HG03139 (cell line): Measurements from ENCODE around the gene MTIF2.
A peak's percentile ranks its signal among the peaks of the same experiment; 100 is the strongest.
"Not testable (repeated sequence)": the region's sequence is repeated elsewhere in the genome, so short reads cannot be mapped to it uniquely, and the experiment has no call there.

ENCODE experiments used
- ATAC-seq: cut with Tn5 transposase; IDR thresholded peaks from one replicate; pipeline ENCODE4 v1.9.1; 2021; ENCODE audit not compliant: unreplicated experiment

Gene MTIF2

DNA sequence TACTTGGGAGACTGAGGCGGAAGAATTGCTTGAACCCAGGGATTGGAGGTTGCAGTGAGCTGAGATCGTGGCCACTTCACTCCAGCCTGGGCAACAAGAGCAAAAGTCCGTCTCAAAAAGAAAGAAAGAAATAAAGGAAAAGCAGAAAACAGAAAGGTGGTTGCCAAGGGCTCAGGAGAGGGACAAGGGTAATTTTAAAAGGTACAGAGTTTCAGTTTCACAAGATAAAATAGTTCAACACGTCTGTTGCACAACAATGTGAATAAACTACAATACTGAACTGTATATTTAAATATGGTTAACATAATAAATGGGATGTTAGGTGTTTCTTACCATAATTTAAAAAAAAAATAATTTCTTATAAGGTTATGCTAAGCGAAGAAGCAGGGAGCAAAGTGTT lies 23.6 kb downstream of the MTIF2 start:
- no peak for ATAC-seq

DNA sequence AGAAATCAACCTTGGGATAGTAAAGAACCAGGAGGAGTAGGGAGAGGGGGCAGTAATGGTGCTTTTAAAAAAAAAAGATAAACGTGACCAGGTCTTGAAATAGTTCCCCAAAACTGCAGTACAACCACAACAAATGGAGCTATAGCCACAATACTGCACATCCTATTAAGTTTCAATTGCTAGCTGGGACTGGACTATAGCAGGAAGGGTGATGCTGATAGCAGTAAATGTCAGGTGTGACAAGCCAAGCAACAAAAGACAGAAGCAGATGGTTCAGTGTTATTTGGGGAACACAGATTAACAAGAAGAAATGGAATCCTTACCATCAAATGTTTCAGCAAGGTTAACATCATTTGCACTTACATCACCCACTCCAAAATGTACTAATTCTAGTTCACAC lies 26.4 kb downstream of the MTIF2 start:
- ATAC-seq = no peak

DNA sequence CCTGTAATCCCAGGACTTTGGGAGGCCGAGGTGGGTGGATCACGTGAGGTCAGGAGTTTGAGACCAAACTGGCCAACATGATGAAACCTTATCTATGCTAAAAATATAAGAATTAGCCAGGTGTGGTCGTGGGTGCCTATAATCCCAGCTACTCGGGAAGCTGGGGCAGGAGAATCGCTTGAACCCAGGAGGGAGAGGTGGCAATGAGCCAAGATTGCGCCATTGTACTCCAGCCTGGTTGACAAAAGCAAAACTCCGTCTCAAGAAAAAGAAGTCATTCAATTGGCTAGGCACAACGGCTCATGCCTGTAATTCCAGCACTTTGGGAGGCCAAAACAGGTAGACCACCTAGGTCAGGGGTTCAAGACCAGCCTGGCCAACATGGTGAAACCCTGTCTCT lies 27.4 kb downstream of the MTIF2 start:
- ATAC-seq = not testable (repeated sequence)

DNA sequence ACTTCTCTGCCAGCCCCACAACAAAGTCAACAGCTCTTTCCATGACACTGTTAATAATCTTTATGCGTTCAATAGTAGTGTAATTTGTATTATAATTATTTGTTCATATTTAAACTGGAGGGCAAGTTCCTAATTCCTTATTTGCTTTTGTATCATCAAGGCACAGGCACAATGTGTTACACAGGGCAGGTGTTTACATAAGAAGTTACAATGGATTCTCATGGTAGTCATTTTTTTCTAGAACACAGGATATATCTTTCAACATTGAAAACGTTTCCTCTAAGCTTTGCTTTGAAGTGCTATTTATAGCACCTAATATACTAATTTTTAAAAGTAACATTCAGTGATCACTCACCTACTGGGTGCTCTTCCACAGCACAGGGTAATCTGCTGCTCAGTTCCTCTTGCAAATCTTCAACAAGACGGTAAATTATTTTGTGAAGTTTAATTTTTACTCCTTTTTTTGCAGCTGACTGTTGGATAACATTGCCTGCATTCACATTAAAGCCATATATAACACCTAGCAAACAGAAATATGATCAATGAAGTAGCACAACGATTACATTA lies 29.3 kb downstream of the MTIF2 start:
- no peak for ATAC-seq

DNA sequence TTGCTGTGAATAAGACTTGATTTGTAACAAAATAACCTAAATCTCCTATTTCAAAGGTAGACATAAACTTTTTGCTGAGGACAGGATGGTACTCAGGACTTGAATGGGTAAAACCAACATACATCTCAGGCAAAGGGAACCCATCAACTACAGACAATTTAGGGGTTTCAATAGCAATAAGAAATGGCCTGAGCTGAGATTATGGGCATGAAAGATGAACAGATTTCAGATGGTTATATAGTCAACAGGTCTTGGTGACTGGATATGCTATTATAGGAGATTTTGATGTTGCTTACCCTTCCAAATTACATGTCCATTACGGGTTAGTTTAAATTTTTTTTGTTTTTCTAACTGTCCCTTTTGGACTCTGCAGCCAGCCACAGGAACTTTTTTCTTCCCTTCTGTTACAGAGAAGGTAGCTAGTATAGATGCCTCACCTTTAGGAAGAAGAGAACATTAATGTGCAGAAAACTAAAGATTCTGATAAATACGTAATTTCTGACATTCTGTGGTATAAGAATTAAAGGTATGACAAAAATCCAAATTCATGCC lies 32.0 kb downstream of the MTIF2 start:
- ATAC-seq = no peak

DNA sequence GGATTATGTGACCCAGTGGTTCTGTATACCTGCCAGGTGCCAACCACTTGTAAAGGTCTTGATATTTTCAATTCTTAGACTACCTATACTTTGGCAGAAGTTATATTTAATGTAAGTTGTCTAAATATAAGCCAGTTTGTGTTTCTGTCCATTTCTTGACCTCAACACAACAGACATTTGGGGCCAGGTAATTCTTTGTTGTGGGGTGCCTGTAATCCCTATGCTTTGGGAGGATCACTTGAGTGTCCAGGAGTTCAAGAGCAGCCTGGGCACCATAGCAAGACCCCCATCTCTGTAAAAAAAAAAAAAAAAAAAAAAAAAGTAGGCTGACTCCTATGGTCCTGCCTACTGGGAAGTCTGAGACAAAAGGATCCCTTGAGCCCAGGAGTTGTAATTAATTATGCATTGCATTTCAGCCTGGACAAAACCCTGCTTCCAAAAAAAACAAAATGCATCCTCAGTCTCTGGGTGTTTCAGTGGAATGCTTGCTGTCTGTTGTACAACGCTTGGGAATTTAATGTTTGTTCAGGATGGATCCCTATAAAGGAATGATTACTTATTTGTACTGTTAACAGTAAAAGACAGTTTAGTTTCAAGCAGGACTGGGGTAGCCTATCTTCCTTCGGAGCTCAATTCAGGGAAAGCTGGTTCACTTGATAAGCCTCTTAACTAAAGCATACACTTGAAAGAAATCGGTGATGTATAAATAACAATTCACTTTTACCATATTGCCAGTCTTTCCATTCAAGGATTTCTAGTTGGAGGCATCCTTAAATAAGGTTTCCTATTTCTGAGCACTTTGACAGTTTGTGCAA lies 33.1 kb downstream of the MTIF2 start:
- ATAC-seq = no peak

DNA sequence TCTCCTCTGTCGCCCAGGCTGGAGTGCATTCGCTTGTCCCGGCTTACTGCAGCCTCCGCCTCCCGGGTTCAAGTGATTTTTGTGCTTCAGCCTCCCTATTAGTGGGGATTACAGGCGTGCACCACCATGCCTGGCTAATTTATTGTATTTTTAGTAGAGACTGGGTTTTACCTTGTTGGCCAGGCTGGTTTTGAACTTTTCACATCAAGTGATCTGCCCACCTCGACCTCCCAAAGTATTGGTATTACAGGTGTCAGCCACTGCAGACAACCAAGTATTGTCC lies 35.4 kb downstream of the MTIF2 start:
- no peak for ATAC-seq

DNA sequence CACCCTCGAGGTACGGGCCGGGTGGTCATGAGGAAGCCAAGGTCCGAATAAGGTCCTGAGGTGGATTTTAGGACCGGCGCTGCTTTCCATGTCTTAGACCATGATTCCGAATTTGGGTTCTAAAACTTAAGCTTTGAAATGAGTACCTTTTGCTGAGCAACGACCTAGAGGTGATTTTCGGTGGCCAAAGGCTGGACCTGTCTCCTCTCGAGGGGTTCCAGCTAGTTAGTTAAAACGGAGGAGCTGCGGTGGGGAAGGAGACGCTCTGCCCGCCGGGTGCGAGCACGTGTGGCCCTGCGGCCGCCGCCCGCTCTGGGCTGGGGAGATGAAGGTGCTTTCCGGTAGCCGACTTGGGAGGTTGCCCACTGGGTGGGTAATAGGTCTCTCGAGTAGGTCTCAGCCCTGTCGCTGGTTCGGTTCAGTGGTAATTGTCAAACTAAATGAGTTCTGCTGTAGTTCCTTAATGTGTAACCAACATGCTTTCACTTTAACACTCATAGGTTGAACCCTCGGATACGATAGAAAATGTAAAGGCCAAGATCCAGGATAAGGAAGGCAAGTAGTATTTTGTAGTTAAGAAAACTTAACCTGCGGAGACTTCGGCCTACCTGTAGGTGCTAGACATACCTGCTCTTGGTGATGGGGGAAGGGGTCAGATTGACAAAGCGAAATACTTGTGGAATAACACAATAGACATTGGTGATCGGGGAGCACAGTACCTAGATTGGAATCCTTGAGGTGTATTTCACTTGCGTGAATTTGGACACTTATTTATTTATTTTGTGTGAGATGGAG lies 36.0 kb downstream of the MTIF2 start:
- peak; percentile 2 for ATAC-seq

DNA sequence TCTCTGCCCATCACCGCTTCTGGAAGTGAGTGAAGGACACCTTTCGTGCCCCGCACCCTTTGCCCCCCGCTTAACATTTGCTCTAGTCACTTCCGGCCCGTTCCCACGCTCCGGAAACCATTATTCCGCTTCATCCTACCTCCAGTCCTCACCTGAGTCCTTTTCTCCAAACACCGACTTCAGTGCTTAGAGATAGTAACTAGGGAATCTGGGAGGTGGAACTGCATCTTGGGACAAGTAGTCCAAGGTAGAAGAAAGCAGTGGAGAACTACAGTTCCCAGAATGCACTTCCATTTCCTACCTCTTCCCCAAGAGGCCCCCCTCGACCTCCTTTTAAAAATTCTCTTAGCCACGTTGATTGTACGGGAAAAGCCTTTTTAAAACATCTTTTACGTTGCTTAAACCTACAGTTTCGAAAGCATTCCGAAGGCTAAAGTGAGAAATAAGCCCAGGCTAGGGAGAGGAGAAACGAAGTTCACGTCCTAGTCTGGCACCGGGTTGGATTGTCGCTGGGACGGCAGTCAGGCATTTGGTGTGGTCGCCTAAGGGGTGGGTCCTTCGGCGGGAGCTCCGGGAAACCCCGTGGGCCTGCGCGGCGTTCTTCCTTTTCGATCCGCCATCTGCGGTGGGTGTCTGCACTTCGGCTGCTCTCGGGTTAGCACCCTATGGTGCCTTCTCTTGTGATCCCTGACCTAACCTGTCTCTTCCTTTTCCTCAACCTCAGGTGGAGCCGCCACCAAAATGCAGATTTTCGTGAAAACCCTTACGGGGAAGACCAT lies 36.8 kb downstream of the MTIF2 start, which contains the start of the genes CLHC1 and RPS27A:
CLHC1 (minus strand) TSS at position 210 of the 779 bp plus-strand sequence. CDS start 9,882 bp downstream, outside the sequence.
RPS27A (plus strand) TSS at position 605 of the 779 bp plus-strand sequence; CDS start at position 742, 137 bp downstream.
- peak; percentile 85 for ATAC-seq

DNA sequence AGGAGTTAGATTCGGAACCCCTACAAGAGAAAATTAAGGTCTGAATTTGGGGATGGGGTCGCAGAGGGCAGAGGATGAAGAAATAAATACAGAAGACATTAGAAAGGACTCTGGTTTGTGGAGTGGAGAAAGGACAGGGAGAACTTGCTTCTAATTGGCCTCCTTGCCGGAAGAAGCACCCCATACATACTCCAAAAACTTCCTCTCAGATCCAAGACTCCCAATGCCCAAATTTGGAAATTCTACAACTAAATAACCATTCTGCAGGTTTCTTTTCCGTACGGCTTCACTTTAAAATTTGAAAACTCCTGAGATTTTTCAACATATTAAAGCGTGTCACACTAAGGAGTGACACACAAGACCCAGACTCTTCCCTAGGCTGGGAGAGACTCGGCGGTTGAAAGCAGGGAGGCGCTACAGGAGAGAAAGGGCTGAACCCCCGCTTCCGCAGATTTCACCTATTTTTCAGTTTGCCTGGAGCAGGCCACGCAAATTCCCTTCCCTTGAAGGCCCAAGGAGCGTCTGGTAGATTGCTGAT lies 37.4 kb downstream of the MTIF2 start:
- ATAC-seq = no peak

DNA sequence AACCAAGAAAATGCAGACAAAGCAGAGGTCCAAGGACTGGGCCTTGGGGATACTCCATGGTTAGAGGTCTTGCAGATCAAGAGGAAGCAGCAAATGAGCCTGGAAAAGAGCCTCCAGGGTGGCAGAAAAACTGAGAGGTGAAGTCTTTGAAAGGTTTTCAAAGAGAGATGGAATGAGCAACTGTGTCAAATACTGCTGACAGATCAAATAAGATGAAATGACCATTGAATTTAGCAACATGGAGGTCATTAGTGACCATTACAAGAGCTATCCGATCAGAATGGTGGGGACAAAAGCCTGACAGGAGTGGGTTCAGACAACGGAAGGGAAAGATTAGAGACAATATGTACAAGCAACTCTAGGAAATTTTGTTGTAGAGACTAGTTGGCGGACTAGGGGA lies 38.5 kb downstream of the MTIF2 start:
- no peak for ATAC-seq

DNA sequence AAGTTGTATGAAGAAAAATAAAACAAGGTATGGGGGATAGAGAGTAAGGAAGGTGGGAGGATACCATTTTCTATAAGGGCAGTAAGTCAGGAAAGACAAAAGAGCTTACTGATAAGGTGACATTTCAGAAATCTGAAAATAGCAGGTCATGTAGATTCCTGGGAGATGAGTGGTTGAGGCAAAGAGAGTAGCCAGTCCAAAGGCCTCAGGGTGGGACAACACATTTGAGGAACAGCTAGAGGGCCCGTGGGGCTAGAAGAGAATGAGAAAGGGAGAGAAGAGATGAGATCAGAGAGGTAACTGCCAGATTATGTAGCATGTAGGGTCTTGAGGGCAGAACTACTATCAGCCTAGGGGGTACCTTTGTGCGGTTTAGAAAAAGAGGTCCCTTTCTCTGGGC lies 39.8 kb downstream of the MTIF2 start:
- no peak for ATAC-seq

DNA sequence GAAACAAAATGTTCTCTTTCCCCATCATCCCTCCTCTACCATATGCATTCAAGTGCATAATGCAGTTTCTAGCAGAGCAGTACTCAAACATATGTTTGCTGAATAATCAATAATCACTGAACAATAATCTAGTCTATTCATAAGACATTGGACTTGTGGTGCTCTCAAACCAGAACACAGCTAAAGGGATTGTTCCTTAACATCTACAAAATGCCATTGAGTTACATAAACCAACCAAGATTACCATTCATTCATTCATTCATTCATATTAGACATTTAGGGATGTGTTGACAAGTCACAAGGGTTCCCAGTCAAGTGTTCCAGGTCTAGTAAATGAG lies 40.8 kb downstream of the MTIF2 start:
- ATAC-seq = no peak

DNA sequence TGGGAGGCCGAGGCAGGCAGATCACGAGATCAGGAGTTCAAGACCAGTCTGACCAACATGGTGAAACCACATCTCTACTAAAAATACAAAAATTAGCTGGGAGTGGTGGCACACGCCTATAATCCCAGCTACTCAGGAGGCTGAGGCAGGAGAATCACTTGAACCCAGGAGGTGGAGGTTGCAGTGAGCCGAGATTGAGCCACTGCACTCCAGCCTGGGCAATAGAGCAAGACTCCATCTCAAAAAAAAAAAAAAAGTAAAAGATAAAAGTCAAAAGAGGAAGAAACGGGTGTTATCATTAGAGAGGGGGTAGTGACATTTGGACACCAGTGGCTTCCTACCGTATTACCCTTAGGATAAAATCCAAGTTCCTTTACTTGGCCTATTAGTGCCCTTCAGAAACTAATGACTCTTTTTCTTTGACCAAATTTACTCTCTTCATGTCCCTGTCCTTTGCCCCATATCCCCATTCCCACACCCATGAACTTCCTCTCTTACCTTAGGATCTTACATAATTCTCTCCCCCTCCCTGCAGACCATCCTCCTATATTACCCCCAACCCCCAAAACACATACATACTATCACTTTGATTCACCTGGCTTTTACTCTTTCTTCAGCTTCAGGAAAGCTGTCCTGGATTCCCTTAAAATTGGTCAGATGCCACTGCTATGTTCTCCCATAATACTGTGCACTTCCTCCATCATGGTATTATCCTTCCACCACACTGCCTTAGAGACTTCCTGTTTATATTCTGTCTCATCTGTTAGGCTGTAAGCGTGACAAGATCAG lies 41.4 kb downstream of the MTIF2 start:
- not testable (repeated sequence) for ATAC-seq

DNA sequence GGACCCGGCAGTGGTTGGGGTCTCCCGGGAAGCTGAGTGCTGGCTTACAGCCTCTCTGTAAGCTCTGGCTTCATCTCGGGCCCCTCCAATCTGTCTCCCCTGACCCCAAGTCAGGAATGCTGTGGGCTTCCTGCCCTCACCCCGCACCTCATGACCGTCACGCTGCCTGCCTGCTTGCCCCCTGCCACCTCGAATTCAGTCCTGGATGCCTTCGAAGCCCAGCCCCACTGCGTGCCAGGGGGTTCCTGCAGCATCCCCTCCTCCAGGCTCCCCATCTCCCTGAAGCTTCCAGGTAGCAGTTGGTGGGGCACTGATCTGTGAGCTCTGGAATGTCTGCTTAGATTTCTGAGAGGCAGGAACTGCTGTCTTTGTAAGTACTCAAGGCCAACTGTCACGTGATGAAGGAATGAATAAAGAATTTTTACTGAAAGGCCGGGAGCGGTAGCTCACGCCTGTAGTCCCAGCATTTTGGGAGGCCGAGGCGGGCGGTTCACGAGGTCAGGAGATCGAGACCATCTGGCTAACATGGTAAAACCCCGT lies 43.5 kb downstream of the MTIF2 start:
- ATAC-seq = no peak

DNA sequence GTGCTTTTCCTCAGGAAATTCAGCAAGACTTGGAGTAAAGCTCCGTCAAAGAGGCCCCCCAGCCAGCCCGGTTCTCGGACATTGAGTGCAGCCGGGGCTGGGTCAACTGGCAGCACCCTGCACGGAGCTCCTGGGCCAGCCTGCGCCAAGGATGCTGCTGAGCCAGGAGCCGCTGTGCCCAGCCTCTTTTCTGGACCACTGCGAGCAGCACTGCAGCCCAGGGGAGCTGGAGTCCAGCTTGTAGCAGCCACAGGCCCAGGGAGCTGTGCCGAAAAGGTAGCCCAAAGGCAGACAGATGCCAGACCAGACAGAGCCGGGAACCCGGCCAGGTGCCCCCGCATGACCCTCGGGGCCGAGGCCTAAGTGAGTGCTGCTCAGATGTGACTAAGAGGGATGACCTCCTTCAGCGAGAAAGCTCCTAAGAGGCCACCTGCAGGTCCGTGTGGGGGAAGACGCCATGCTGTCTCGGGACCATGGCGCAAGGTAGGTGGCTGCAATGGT lies 44.2 kb downstream of the MTIF2 start:
- no peak for ATAC-seq

DNA sequence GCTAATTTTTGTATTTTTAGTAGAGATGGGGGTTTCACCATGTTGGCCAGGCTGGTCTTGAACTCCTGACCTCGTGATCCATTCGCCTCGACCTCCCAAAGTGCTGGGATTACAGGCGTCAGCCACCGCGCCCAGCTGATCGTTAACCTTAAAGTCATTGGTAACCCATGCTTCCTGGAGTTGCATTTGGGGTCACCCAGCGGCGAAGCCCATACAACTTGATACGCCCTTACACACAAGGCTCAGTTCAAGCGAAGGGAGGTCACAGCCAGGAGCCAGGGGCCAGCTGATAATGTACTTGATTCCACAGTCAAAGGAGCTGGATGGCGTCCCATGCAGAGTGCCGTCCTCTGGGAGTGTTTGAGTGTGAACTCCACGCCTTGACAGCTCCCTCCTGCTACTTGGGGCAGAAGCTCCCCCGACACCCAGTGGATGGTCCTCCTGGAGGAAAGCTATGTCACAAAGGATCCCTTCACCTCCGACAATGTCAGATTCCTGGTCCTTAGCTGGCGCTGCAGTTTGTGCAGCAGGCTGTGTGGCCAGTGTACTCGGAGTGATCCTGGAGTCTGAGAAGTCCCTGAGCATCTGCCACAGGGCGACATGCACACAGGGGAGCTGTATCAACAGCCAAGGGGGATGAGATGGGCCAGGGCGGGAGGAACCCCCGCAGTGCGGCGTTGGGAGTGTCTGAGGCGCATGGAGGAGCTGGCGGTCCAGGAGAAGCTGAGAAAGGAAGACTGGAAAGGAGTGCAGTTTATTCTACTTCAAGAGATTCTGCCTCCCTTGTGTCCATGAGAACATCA lies 44.9 kb downstream of the MTIF2 start:
- ATAC-seq = no peak

DNA sequence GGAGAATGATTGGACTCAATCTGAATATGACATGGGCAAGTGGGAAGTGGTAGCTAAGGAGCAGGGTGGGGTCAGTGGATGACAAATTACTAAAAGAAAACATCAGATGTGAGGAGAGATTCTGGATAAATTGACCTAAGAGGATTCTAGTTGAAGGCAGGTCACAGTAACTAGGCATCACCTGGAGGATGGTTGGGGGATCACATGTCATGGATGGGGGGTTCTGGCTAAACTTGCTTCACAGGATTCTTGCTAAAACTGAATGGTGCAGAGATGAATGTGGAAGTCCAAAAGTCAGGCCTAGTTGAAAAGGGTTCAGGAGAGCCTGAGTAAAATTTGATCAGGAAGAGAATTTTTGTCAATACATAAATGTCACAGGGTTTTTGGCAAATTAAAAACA lies 55.2 kb downstream of the MTIF2 start:
- no peak for ATAC-seq

DNA sequence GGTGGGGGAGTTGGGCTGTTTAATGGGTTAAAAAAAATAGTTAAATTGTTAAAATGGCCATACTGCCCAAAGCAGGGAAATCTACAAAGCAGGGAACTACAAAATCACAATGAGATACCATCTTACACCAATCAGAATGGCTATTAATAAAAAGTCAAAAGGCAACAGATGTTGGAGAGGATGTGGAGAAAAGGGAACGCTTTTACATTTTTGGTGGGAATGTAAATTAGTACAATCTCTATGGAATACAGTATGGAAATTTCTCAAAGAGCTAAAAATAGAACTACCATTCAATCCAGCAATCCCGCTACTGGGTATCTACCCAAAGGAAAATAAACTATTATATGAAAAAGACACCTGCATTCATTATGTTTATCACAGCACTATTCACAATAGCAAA lies 64.1 kb downstream of the MTIF2 start:
- no peak for ATAC-seq
